Measurements from ENCODE around the gene SCUBE1.

The SCUBE1 gene

DNA sequence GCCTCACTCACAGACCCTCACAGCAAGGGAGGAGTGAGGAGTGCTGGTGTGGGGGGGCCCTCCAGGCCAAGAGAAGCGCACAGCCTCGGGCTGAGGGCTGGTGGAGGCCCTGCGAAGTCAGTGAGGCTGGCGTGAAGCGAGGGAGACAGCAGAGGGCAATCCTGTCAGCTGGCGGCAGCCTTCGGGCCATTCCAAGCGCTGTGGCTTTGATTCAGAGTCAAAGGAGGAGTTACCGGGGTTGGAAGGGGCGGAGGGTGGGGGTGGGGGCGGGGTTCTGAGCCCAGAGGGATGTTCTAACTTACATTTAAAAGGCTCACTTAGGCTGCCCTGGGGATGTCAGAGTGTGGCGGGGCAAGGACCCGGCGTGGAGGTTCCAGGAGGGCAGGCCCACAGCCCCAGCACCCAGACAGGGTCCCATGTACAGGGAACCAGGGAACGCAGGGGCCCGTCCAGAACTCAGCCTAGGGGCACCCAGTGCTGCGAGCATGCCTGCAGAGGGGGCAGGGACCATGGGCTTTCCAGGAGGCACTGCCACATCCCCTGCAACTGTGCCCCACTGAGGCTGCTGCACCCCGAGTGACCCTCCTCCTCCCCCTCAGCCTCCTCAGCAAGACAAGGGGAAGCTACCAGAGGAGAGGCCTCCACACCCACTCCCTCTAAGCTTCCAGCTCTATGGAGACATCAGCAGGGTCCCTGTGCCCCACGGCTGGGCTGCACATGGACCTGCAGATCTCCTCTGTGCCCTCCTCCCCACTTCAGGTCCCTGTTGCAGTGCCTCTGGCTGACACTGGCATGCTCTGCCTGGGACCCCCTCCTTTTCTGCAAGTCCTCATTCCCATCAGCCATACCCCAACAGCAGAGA is 116.6 kb downstream of the SCUBE1 start:
- DNase-seq (ENCODE audit: extremely low read depth in 1 of 2, low read depth in 1 of 2), result no peak

DNA sequence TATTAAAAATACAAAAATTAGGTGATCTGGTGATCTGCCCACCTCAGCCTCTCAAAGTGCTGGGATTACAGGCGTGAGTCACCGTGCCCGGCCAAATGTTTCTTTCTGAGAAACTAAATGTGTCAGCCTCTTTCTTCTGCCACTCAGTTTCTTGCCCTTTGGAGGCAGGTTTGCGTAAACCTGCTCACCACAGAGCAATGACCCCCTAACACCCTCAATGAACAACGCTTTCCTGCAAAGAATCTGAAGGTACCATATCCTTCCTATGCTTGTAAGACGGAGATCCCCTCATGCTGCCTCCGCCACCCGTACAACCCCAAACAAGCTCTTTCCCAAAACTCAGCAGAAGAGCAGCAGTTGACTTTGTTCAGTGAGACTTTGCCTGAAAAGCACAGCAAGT is 117.6 kb downstream of the SCUBE1 start:
- no peak for DNase-seq (ENCODE audit: extremely low read depth in 1 of 2, low read depth in 1 of 2)

DNA sequence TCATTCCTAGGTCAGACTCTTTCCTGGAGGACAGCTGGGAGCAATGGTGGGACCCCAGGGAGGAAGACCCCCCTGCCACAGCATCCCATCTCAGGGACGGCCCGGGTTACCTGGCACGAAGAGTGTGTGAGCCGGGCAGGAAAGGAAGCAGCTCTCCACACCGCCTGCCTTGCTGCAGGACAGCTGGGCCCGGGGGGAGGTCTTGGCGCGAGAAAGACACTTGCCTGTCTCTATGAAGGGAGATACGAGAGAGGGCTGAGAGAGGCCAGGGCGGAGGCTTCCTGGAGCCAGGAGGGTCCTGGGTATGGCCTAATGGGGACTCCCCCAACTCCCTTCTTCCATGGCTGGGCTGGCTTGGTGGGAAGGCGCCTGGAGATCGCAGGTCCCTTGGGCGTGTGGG is 120.2 kb downstream of the SCUBE1 start:
- DNase-seq (ENCODE audit: extremely low read depth in 1 of 2, low read depth in 1 of 2), result no peak

DNA sequence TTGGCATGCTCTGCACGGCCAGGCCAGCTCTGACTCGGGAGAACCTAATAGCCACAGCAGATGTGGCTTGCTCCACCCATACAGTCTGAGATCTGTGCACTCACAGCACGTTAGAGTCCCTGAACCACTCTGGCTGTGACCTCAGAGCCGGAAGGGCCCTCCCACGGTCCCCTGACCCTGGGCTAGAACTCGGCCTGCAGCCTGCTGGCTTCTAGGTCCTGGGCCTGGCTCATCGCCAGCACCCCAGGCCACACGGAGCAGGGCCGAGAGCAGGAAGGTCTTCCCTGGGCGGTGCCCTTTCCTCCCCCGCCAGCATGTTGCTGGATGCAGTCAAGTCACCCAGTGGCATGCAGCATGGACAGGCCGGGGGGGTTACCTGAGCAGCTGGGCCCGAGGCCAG is 120.9 kb downstream of the SCUBE1 start:
- no peak for DNase-seq (ENCODE audit: extremely low read depth in 1 of 2, low read depth in 1 of 2)

DNA sequence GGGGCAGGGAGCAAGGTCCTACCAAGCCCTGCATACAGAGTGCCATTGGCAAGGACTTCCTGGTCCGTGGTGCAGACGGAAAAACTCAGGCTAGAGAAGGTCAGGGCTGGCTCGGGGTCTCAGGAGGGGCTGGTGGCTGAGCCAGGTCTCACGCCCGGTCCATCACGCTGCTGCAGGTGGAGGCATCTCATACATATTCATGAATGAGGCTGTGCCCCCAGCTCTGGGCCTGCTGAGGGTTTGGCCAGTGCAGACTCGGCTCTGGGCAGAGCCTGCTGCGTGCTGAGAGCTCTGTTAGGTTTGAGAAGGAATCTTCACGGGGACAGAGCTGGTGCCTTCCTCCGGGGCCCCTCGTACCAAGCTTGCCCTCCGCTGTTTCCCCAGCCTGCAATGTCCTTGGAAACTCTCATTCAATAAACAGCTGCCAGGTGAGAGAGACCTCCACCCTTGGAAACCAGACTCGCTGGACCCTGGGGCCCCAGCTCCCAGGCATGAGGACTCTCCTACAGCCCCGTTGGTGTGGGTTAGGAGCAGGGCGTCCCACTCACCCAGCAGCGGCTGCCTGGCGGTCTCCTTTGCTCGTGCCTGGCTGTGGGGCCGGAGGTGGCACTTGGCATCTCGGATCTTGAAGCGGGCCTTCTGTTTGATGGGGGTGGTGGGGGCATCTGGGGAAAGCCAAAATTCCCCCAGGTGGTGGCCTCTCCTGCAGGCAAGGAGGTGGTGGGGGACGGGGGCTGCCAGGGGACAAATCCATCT is 122.4 kb downstream of the SCUBE1 start:
- DNase-seq (ENCODE audit: extremely low read depth in 1 of 2, low read depth in 1 of 2), result no peak

DNA sequence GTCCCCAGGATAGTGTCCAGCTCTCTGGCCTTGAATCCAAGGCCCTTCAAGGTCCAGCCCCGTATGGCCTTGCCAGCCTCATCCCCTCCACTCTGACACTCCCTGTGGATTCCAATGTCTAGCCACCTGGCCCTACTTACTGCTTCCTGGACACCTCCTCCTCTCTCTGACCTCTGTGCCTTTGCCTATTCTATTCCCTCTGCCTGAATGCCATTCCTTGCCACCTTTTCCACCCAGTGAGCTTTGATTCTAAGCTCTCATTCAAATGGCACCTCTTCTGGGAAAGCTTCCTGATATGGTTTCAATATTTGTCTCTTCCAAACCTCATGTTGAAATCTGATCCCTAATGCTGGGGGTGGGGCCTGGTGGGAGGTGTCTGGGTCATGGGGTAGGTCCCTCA is 124.4 kb downstream of the SCUBE1 start:
- DNase-seq (ENCODE audit: extremely low read depth in 1 of 2, low read depth in 1 of 2), result no peak

DNA sequence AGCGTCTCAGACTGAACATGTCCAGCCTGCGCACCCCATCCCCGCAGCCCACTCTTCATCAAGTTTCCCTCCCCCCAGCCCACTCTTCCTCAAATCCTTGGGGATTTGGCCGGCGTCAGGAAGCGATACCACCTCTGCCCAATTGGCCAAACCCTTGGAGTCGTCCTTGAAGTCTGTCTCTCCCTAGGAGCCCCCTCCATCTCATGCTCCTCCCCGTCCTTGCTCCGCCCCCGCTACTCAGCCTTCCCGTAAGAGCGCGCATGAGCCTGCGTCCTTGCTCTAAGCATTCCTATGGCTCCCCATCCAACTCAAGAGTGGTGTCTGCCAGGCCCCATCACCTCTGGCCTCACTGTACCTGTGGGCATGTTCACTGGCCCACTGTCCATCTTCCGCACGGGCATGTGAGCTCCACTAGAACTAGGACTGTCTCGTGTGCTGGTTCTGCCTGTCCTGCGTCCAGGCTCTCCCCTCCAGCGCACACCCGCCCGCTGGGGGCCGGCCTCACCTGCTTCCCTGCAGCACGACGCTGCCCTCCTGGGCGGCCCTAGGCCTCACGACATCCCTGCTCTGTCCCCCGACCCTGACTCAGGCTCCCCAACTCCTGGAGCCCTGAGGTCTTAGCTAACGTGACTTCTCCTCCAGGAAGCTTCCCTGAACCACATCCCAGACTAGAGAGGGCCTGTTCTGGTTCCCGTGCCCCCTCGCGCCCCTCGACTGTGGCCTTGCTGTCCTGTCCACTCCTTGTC is 125.7 kb downstream of the SCUBE1 start:
- no peak for DNase-seq (ENCODE audit: extremely low read depth in 1 of 2, low read depth in 1 of 2)

DNA sequence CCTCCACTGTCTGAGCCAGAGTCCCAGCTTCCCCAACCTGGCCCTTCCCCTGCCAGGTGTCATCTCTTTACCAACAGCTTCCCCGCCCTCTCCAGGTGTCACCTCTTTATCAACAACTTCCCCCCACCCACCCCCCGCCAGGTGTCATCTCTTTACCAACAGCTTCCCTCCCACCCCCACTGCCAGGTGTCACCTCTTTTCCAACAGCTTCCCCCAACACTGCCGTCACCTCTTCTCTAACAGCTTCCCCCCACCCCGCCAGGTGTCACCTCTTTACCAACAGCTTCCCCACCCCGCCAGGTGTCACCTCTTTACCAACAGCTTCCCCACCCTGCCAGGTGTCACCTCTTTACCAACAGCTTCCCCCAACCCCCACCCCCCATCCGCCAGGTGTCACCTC is 126.4 kb downstream of the SCUBE1 start:
- no peak for DNase-seq (ENCODE audit: extremely low read depth in 1 of 2, low read depth in 1 of 2)

DNA sequence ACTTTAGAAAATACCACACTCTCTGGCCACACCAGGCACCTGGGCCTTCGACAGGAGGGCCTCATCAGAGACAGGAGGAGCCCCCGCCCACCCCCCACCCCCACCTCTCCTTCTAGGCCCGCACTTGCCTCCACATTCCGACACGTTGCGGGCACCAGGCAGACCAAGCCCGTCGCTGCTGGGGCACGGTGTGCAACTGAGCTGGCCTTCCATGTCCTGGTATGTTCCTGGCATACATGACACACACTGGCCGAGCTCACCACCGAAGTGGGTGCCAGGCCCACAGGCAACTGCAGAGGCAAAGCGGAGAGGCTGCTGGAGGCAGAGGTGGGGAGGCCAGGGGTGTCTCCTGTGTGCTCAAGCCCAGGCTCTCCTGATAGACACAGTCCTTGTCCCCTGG is 129.2 kb downstream of the SCUBE1 start:
- no peak for DNase-seq (ENCODE audit: extremely low read depth in 1 of 2, low read depth in 1 of 2)

DNA sequence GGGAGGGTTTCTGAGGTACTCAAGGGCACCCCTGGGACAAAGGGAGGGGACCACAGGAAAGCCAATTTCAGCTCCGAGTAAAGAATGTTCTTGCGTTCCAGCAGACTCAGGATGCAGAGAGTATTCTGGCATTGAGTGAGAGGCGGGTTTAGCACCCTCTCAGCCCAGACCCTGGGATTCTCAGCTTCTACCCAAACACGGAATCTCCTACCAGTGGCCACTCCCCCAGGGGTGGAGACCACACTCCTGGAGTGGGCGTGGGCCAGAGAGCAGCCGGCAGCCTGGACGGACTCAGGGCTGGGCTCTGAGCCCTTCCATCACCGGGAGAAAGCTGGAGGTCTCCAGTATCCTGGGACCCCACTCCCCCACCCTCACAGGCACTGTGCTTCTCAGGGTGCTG is 130.1 kb downstream of the SCUBE1 start:
- DNase-seq (ENCODE audit: extremely low read depth in 1 of 2, low read depth in 1 of 2), result no peak

DNA sequence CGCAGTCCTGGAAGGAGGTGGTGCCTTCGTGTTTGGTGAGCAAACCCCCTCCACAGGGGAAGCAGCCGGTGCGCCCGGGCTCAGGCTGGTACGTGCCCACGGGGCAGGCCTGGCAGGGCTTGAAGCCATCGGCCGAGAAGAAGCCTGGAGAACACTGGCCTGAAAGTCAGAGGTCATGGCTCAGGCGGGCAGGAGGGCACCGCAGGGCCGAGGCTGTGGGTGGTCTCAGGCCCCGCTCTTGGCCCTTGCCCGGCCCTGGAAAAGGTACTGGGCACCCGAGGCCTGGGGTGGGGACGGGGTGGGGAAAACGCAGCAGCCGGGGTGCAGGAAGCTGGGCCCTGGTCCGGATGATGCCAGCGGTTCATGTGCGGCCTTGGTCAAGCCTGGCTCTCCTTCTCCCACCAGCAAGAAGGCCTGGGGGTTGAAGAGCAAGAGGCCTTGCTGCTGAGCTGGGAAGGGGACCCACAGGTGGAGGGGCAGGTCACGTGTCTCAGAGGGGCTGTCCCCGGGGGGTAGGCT is 130.7 kb downstream of the SCUBE1 start:
- no peak for DNase-seq (ENCODE audit: extremely low read depth in 1 of 2, low read depth in 1 of 2)

DNA sequence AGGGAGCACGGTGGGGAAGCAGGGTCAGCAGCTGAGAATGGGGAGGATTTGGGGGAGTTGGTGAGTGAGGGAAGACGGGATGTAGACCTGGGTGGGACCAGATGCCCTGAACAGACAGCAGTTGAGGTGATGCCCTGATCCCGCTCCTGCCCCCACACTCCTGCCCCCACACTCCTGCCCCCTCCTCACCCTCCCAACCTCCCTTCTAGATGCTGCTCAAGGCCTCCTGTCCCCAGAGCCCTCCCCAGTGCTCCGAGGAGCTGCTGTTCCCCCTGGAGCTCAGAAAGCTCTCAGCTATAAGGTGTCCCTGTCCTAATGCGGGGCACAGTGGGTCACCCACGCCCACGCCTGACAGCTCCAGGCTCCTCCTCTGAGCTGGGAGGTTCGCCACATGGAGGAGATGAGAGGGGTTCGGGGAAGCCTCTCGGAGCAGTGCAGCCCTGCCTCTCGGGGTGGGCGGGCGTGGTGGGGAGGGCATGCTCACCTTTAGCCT is 131.2 kb downstream of the SCUBE1 start:
- no peak for DNase-seq (ENCODE audit: extremely low read depth in 1 of 2, low read depth in 1 of 2)

DNA sequence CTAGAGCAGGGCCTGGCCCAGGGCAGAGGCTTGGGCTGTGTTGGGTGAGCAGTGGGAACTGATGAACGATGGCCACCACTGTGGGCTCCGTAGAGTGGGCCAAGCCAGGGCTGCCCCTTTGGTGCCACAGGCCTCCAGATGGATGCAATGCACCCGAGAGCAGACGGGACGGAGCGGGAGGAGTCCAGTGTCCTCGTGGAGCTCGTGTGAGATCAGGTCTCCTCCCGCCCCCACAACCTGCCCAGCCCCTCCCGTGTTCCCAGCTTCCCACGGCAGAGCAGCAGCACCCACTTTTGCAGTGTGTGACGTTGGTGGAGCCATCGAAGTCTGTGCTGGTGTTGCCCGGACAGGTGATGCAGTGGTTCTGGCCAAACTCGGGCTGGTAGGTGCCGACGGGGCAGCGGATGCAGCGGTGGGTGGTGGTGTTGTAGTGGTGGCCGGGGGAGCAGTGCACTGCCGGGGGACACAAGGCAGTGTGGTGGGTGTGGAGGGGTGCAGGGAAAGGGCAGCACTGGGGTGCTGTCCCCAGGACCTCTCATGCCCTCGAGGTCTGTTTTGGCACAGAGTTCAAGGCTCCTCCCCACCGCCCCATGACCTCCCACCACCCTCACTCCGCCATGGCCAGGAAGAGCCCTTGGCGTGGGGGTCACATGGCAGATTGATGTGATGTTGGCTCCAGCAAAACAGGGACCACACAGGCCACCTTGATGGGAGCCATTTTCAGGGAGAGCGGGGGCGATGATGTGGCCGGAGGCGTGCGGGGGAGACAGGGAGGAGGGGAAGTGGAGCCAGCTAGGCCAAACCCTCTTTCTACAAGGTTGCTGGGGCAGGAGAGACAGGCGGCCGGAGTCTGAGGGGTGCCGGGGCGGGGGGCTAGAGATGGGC is 132.3 kb downstream of the SCUBE1 start:
- no peak for DNase-seq (ENCODE audit: extremely low read depth in 1 of 2, low read depth in 1 of 2)

DNA sequence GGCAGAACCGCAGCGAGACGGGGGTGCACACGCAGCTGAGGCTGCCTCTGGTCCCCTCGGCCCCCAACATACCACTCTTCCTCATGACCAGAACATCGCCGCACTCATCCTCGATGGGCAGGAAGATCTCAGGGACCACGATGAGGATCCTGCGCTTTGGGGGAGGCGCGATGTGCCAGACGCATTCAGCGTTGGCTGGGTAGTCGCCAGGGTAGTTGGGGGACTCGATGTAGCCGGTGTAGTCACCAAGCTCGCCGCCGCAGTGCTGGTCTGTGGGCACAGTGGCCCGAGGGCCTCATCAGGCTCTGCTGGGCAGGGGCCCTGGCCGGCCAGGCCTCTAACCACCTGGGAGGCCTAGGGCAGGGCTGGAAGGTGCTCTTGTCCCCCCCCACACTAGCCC is 133.2 kb downstream of the SCUBE1 start:
- DNase-seq (ENCODE audit: extremely low read depth in 1 of 2, low read depth in 1 of 2), result no peak

DNA sequence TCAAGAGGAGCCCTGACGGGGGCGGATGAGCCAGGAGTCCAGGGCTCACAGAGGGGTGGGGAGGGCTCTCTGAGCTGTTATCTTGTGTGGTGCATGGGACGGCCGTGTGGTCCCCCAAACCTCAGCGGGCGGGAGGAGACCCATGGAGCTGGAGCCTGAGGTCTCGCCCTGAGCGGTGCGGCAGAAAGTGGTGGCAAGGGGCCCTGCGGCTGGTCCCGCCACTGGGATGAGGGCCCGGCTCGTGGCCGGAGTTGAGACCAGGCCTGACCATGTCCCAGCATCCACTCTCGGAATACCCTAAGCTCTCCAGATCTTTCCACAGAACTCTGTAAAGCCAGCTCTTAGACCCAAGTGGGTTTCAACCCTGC is 133.7 kb downstream of the SCUBE1 start:
- no peak for DNase-seq (ENCODE audit: extremely low read depth in 1 of 2, low read depth in 1 of 2)

DNA sequence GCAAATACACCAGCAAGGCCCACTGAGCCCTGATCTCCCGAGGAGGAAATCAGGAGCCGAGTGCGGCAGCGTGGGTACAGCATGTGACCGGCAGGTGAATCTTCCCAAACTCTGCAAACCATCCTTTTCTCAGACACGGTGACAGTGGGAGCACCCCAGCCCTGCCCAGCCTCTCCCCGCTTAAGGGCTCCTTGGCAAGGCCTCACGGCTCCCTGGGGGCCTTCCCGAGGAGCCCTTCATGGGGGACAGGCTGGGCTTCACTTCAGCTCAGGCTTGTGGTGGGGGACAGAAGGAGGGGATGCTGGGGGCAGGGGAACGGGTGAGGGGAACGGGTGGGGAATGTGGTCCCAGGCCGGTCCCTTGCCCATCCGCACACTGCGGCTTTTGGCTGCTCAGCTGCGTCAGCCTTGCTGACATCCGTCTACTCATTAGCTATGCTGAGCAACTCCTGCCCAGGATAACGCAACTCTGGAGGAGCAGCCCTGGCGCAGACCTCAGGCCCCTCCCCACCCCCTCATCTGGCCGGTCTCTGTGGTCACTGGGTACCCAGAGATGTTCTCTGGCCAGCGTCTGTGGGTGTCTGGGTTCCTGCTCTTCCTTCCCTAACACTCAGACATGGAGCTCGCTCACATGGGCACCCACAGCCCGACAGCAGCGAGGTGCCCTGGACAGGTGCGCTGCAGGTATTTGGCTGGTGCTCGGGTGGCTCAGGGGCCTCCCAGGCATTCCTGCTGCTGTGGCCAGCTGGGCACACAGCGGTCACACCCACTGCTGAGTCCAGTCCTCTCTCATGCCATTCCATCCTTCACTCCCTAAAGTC is 134.3 kb downstream of the SCUBE1 start:
- DNase-seq (ENCODE audit: extremely low read depth in 1 of 2, low read depth in 1 of 2), result no peak

DNA sequence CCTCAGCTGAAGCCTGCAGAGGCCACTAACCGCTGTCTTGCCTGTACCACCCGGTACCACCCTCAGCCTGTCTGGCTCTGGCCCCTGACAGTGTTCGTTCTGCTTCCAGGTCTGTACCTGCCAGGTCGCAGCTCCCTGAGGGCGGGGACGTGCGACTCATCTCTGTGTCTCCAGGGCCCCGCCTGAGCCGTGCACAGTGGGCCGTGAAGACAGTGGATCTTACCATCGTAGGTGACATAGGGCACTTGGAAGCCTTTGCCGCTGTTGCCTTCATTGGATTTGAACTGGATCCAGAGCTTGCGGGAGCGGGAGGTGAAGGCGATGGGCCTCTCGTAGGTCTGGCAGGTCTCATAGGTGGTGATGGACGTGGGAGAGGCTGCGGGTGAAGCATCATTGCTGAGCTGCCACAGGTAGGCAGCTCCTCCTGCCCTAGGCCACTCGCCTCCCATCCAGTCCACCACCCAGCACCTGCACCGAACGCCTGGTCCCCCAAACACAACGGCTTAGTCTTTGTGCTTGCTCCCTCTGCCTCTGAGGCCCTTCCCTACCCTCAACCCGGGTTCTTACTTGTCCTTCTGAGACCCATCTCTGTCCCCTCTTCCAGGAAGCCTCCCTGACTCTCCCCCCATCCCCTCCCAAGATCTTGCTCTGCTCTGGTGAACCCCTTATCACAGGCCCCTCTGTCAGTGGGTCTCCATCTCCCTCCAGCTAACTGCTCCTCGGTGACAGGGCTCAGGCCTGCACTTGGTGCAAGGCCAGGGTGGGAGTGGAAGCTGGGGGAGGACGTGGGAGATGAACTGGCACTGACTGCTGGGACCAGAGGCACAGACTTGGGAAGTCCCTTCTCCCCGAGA is 135.1 kb downstream of the SCUBE1 start:
- no peak for DNase-seq (ENCODE audit: extremely low read depth in 1 of 2, low read depth in 1 of 2)

DNA sequence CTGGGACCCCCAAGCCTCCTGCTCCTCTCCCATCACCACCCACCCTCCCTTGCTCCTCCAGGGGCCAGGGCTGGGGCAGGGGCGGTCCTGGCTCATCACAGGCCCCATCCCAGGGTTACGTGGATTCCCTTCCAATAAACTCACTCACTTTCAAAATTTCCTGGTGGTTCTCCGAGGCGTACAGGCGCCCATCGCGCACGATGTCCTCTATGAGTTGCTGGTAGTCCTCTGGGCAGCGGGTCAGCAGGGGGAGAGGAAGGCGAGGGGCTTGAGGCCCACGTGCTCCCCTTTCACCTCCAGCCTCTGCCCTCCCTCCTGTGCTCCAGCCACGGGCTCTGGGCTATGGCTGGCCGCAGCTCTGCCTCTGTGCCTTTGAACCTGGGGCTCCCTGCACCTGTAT is 135.8 kb downstream of the SCUBE1 start:
- no peak for DNase-seq (ENCODE audit: extremely low read depth in 1 of 2, low read depth in 1 of 2)

Data from stimulated activated CD8-positive, alpha-beta memory T cell treated with anti-CD3 and anti-CD28 coated beads, Interleukin-7, amount 100 ng/mL, for 48 hours (primary cell).